ENCODE measurements around the gene KCNG2.

DNA sequence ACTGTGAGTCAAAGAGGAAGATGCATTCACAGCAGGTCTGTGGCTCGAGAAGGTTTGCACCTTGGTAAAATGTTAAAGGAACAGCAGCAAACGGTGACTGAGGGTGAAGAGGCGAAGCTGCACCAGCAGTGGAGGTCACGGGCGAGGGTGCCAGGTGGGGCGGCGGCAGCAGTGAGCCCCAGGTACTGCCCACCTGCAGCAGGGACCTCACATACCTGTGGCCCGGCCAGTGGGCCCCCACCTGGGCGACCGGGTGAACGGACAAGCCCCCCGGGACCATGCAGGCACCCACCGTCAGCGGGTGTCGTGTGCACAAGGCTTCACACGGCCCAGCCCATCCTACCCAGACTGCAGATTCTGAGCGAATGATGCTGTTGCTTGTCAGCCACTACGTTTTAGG lies 23.6 kb upstream of the KCNG2 start:
- TF ChIP-seq, protein P1, sequence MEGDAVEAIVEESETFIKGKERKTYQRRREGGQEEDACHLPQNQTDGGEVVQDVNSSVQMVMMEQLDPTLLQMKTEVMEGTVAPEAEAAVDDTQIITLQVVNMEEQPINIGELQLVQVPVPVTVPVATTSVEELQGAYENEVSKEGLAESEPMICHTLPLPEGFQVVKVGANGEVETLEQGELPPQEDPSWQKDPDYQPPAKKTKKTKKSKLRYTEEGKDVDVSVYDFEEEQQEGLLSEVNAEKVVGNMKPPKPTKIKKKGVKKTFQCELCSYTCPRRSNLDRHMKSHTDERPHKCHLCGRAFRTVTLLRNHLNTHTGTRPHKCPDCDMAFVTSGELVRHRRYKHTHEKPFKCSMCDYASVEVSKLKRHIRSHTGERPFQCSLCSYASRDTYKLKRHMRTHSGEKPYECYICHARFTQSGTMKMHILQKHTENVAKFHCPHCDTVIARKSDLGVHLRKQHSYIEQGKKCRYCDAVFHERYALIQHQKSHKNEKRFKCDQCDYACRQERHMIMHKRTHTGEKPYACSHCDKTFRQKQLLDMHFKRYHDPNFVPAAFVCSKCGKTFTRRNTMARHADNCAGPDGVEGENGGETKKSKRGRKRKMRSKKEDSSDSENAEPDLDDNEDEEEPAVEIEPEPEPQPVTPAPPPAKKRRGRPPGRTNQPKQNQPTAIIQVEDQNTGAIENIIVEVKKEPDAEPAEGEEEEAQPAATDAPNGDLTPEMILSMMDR (IDR thresholded peaks at IDR 0.05), result no peak
- TF ChIP-seq POLR2A (IDR thresholded peaks at IDR 0.05), result no peak

Measured in body of pancreas (tissue), 4 donors.